Lung (tissue), 12 donors: ENCODE measurements around the gene MMP11. TPM values are rescaled to one million over a fixed set of nuclear protein-coding genes. Genes with fewer than 3 reads are reported as not detected.

Experiments used
- ATAC-seq: fragments of 200-7000 bp; cut with Tn5 transposase; one replicate; pipeline ENCODE4 v1.9.1; 2020; ENCODE audit warnings: moderate number of reproducible peaks; ENCODE audit not compliant: insufficient read depth, low FRiP score
- DNase-seq, 3 donors: peaks; one replicate each; pipeline ENCODE4 v3.0.0-alpha.2; 2013 to 2017
- H3K27ac ChIP-seq, 2 donors: one replicate each; pipeline ENCODE4 v1.5.1; 2013; ENCODE audit warnings: mild to moderate bottlenecking in 2 of 2, moderate library complexity in 2 of 2, control low read depth in 1 of 2, inconsistent platforms in 1 of 2, low read depth in 1 of 2, low read length in 1 of 2
- H3K27me3 ChIP-seq, 3 donors: one replicate each; pipeline ENCODE4 v1.5.1; 2013; ENCODE audit warnings: low read length in 2 of 3; ENCODE audit not compliant: control insufficient read depth in 3 of 3, insufficient read depth in 3 of 3
- H3K36me3 ChIP-seq, 4 donors: one replicate each; pipeline ENCODE4 v1.5.1; 2013; ENCODE audit warnings: low read length in 4 of 4, mild to moderate bottlenecking in 1 of 4, moderate library complexity in 1 of 4; ENCODE audit not compliant: control insufficient read depth in 4 of 4, insufficient read depth in 4 of 4
- H3K4me1 ChIP-seq, 5 donors: one replicate each; pipeline ENCODE4 v1.5.1; 2013; ENCODE audit warnings: low read length in 5 of 5, mild to moderate bottlenecking in 2 of 5, moderate library complexity in 1 of 5; ENCODE audit not compliant: control insufficient read depth in 5 of 5, insufficient read depth in 5 of 5
- H3K4me3 ChIP-seq: one replicate; pipeline ENCODE4 v1.5.1; 2013; ENCODE audit warnings: mild to moderate bottlenecking, control low read depth, moderate library complexity
- H3K9ac ChIP-seq, 2 donors: one replicate each; pipeline ENCODE4 v1.5.1; 2013; ENCODE audit warnings: low read length in 2 of 2, control low read depth in 1 of 2; ENCODE audit not compliant: insufficient read depth in 1 of 2
- H3K9me3 ChIP-seq, 4 donors: one replicate each; pipeline ENCODE4 v1.5.1; 2013; ENCODE audit warnings: low read length in 3 of 4, mild to moderate bottlenecking in 1 of 4, moderate library complexity in 1 of 4; ENCODE audit not compliant: control insufficient read depth in 4 of 4, insufficient read depth in 3 of 4
- CTCF ChIP-seq: IDR thresholded peaks from 2 replicates; pipeline ENCODE4 v1.5.1; 2012; ENCODE audit warnings: mild to moderate bottlenecking; ENCODE audit errors: control extremely low read depth, extremely low read depth
- WGBS, 2 donors: extraction: QIAGEN DNeasy Blood & Tissue Kit; methylation state at CpG; one replicate each; pipeline ENCODE4 v1.1.7; 2013; 5-methylcytosine and 5-hydroxymethylcytosine counted together
- polyA plus RNA-seq, 2 donors: library from polyadenylated mRNA; stranded (reverse); fragments of 200-250 nt; gene quantifications; one replicate each; pipeline ENCODE4 v1.2.1, GENCODE V29; 2013
- total RNA-seq, 2 donors: library from RNA; depleted of rRNA in 1 of 2; stranded (reverse); fragments of >200 nt in 1 of 2; gene quantifications; one replicate each; pipeline ENCODE4 v1.2.1, GENCODE V29; 2014 to 2021
- donor health status: control.
- donor health status: control.
- donor health status: Bipolar disorder and iron deficiency.
- donor health status: healthy.
- donor health status: DM: yes; HTN: yes; CAD: no.

The MMP11 gene
- total and polyA plus RNA-seq, 4 donors = 0.43 to 2.6 (median 1.4) TPM

GRCh38 chr22:23754980-23755636 is 17.5 kb upstream of the MMP11 start:
- TF ChIP-seq CTCF = no peak
- H3K27me3 ChIP-seq = no peaks in the 10 kb centered on the region
- WGBS, 2 donors = 73 to 77% methylated on average over 6 of the region's 6 CpGs

GRCh38 chr22:23755711-23756110 is 16.9 kb upstream of the MMP11 start:
- no peaks in the 10 kb centered on the region for H3K36me3 ChIP-seq
- no peak overlapping the region for H3K9ac ChIP-seq
- no peaks in the 10 kb centered on the region for H3K9me3 ChIP-seq
- TF ChIP-seq CTCF = no peak
- ATAC-seq (no peak), DNase-seq (no peak)
- H3K27ac ChIP-seq = no peak overlapping the region
- no peak overlapping the region for H3K4me3 ChIP-seq
- WGBS, 2 donors = 75 to 82% methylated on average over 8 of the region's 8 CpGs
- peaks cover 0 to 5% (median 2%) of the 10 kb centered on the region in 5 donors for H3K4me1 ChIP-seq
- no peaks in the 10 kb centered on the region for H3K27me3 ChIP-seq

More at GRCh38 chr22:23754980-23755636, 17.5 kb upstream of the MMP11 start:
- DNase-seq = no peak
- ATAC-seq = no peak
- no peaks in the 10 kb centered on the region for H3K36me3 ChIP-seq
- H3K9me3 ChIP-seq = no peaks in the 10 kb centered on the region
- H3K9ac ChIP-seq = no peak overlapping the region
- no peak overlapping the region for H3K4me3 ChIP-seq
- peaks cover 0 to 10% (median 2%) of the 10 kb centered on the region in 5 donors for H3K4me1 ChIP-seq
- no peak overlapping the region for H3K27ac ChIP-seq

GRCh38 chr22:23756891-23757290 is 15.8 kb upstream of the MMP11 start:
- Histone ChIP-seq H3K4me3 (no peak overlapping the region), H3K9ac (no peak overlapping the region), H3K36me3 (no peaks in the 10 kb centered on the region), H3K9me3 (no peaks in the 10 kb centered on the region), H3K27ac (no peak overlapping the region), H3K4me1 (peaks cover 0 to 2% (median 0%) of the 10 kb centered on the region in 5 donors), H3K27me3 (no peaks in the 10 kb centered on the region)
- DNase-seq (no peak), ATAC-seq (no peak)
- no peak for TF ChIP-seq CTCF
- 12 to 43% methylated on average over 4 of the region's 4 CpGs for WGBS, 2 donors

- DNase-seq (no peak), ATAC-seq (no peak)
- no peak for TF ChIP-seq CTCF
- no peak overlapping the region for H3K4me3 ChIP-seq
- H3K27ac ChIP-seq = no peak overlapping the region
- WGBS, 2 donors = 95 to 98% methylated on average over 4 of the region's 4 CpGs
- H3K27me3 ChIP-seq = no peaks in the 10 kb centered on the region
- no peak overlapping the region for H3K9ac ChIP-seq
- H3K4me1 ChIP-seq = peaks cover 0 to 19% (median 6%) of the 10 kb centered on the region in 5 donors
- no peaks in the 10 kb centered on the region for H3K9me3 ChIP-seq
- no peaks in the 10 kb centered on the region for H3K36me3 ChIP-seq
Measured at GRCh38 chr22:23759566-23759965, 13.1 kb upstream of the MMP11 start.
